GM19463 (cell line): ENCODE data around the gene MUC6.
"Not testable (repeated sequence)": the region's sequence is repeated elsewhere in the genome, so short reads cannot be mapped to it uniquely, and the experiment has no call there.

Source experiments
- ATAC-seq: cut with Tn5 transposase; IDR thresholded peaks from one replicate; pipeline ENCODE4 v1.9.1; 2021; ENCODE audit warnings: mild to moderate bottlenecking, moderate library complexity; ENCODE audit not compliant: unreplicated experiment

The MUC6 gene

DNA sequence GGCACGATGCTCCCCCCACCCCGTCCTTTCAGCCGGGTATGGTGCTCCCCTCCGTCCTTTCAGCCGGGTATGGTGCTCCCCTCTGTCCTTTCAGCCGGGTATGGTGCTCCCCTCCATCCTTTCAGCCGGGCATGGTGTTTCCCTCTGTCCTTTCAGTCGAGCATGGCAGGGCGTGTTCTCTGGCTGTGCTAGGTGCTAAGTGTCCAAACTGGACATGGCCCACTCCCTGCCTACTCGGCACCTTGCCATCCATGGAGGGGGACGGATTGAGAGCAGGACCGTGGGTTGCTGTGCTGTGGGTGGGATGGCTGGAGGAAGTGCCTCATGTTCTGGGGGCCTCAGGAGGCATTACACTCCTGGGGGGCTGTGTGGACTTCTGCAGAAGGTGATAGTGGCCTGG, 45.5 kb downstream of the MUC6 start:
- no peak for ATAC-seq

DNA sequence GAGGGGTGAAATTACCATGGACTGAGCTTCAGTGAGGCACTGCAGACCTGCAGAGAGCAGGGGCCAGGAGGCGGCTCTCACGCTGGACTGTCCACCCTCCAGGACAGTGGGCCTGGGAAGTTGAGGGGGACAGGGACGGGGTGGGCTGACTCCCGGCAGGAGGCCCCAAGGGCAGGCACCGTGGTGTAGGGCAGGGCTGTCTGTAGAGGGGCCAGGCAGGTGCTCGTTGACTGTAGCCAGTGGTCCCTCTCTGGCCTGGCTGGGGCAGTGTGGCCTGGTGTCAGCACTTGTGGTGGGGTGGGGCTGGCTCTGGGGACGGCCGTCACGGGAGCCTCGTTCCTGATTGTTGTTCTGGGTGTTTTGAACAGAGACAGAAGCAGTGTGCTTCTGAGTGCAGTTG, 46.4 kb downstream of the MUC6 start:
- ATAC-seq = no peak

DNA sequence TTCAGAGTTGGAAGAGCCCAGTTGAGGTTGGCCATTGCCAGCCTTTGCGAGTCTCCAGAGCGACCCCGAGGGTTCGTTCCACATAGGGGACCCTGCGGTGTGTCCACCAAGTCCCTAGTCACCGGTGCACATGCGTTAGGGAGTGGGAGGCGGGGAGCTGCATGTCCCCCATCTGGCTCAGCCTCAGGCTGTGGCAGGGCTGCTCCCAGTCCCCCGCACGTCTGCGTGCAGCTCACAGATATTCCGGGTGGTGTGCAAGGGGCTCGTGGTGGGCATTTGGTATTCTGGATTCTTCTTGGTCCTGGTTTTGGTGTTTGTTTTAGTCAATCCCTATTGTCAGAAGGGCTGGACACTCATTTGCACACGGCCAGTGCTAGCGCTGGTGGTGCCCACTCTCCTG, 48.8 kb downstream of the MUC6 start:
- no peak for ATAC-seq

DNA sequence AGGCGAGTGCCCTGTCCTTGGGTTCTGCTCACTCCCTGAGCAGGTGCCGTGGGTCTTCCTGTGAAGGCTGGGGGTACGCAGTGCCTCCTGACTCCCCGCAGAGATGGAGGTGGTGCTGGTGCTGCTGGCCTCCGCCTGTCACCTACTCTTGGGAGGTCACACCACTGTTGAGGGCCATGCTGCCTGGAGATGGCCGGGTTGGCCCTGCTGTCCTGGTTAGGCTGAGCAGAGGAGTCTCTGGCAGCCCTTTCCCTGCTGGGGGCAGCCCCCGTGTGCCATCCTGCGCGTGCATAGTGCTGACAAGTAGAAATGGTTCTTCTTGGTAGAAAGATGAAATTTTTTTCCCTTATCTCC, 49.6 kb downstream of the MUC6 start:
- ATAC-seq = no peak

DNA sequence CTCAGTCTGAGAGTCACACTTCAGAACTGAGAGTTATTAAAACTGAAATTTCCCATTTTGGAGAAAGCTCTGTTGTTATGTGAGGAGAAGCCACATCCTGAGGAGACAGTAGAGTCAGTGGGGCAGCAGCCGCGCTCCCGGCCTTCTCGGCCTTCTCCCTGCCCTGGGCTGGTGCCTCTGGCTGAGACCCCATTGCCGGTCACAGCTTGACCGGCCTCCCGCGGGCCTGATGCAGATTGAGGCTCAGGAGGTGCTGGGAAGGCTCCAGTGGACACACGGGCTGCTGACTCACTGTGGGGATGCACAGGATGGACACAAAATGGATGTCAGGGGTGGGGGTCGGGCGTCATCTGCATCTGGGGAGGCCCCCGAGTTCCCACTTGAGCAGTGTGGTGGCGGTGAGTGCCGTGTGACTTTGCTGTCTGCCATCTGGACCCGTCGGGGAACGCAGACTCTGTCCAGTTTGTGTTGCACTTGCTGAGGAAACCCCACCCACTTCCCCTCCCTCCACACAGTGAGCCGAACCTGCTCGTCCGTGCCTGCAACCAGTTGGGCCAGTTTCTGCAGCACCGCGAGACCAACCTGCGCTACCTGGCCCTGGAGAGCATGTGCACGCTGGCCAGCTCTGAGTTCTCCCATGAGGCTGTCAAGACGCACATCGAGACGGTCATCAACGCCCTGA, 50.1 kb downstream of the MUC6 start:
- ATAC-seq = no peak

DNA sequence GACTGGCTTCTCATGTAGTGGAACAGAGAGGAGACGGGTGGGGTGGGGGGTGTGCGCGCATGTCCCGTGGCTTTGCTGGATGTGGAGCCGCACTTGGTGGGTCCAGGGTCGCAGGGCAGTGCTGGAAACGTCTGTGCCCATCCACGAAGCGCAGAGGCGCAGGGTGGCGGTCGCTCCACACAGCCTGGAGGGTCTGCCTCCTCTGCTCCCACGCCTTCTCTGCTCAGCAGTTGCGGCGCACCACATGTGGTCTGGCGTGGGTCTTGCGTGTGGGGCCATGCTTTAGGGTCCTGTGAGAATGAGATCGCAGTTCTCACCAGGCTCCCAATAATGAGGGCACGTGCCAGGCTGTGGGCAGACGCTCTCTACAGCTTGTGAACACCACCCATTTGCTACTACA, 50.7 kb downstream of the MUC6 start:
- no peak for ATAC-seq

DNA sequence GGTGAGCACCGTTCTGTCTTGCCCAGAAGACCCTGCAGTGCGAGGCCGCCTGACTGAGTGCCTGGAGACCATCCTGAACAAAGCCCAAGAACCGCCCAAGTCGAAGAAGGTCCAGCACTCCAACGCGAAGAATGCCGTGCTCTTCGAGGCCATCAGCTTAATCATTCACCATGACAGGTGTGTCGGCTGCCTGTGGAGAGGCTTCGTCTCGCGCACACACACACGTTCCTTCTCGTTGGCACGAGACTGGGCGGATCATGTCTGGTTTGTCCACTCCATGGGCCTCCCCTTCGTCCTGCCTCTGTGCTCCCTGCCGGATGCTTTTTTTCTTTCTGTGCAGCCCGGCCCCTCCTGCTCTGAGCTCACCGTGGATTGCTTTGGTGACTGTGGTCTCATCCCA, 51.1 kb downstream of the MUC6 start:
- no peak for ATAC-seq

DNA sequence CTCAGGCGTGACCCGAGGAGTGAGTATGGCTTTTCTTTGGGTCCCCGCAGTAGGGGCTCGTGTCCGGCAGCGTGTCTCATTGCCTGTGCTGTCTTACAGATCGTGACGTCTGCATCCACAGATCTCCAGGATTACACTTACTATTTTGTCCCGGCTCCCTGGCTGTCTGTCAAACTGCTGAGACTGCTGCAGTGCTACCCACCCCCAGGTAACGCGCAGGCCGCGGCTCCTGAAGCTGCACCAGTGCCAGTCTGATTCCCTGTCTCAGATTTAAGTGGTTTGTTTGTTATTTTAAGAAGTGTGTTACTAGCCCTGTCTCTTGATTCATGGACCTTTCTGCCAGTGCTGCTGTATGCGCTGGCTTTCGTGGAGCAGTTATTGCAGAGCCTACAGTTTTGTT, 52.0 kb downstream of the MUC6 start:
- ATAC-seq = no peak

DNA sequence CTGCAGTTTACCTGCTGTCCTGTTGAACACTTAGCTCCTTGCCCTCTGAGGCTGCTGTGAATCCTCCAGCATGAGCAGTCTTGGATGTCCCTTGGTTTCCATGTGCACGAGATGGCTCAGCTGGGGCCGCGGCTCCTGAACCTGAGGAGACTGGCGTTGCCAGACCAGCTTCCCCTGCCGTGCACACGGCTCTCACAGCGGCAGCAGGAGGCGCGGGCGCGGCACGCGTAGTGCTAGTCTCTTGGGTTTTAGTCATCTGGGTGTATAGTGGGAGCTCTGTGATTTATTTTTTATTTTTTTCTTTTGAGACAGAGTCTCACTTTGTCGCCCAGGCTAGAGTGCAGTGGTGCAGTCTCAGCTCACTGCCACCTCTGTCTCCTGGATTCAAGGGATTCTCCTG, 54.8 kb downstream of the MUC6 start:
- no peak for ATAC-seq

DNA sequence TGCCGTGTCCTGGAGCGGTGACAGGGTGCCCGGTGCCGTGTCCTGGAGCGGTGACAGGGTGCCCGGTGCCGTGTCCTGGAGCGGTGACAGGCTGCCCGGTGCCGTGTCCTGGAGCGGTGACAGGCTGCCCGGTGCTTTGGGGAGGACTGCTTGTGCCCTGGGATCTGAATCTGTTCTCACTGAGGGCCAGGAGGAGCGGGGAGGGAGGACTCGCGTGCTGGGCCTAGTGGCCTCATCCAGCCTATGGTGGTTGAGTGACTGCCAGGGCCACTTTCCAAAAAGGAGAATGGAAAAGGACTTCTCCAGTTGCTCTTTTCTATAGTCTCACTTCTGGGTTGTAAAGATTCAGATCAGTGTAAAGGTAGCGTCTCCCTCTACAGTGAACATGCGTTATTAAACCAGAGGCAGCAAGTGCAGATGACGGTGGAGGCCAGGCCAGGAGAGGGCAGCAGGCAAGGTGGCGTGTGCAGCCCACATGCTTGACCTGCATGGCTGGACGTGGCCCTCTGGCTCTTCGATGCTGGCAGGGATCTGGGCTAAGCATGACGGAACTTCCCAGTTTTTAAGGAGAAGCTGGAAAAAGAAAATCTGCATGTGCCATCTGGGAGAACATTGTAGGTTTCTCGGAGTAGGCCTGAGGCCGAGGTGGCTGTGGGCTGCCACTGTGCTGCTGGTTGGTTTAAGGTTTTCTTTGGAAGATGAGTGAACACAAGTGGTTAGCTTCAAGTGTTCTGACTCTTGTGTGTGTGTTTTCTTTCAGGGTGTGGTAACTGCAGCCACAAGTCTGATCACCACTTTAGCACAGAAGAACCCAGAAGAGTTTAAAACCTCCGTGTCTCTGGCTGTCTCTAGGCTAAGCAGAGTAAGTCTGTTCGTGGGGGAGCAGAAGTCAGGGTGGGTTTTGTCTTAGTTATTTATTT, 55.8 kb downstream of the MUC6 start:
- no peak for ATAC-seq

DNA sequence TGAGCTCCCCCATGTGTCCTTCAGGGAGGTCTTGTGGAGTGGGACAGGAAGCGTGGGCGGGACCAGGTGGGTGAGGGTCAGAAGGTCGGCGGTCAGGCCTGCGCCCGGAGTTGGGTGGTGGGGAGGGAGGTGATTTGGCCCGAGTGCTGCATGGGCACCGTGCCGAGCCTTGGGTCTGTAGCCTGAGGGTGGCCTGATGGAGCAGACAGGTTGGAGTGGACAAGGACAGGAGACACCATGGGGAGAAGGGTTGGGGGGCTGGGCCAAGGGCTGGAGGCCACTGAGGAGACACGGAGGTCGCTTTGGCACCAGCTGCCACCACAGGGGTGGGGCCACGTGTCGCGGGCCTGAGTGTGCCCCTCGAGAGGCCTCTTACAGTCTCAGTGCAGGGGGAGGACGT, 57.7 kb downstream of the MUC6 start:
- ATAC-seq = no peak

DNA sequence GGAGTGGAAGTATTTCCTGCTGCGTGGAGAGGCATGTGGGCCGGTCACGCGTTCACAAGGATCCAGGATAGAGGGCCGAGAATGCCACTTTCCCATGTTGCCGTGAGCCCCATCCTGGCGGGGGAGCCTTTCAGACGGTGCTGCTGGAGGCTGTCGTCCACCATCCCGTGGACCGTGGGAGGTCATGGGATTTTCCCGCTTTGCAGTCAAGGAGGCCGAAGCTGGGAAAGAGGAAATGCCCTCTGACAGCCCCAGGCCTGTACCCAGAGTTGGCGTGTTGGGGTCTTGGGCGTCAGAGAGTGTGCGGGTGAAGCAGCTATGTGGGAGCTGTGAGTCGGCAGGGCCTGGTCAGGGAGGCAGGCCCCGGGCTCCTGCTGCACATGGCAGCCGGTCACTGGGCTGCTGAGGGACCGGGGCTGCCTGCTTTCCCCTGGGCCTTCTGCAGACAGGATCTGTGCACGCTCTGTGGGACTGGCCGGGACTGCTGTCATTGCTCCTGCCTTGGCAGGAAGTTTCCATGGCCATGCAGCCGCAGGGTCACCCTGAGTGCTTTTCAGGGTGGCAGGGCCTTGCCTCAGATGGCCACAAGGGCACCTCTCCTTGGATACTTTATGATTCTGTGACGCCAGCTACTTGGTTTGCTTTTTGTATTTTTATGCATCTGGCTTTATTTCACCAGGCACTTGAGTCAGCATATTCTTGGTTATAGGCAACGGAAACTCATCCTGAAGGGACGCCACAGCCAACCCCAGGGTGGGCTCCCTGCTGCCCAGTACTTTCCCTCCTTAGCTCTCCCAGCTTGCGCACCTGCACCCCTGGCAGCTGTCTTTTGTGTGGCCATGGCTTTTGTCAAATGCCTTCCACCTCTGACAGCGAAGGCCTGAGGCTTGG, 58.4 kb downstream of the MUC6 start:
- ATAC-seq = no peak

DNA sequence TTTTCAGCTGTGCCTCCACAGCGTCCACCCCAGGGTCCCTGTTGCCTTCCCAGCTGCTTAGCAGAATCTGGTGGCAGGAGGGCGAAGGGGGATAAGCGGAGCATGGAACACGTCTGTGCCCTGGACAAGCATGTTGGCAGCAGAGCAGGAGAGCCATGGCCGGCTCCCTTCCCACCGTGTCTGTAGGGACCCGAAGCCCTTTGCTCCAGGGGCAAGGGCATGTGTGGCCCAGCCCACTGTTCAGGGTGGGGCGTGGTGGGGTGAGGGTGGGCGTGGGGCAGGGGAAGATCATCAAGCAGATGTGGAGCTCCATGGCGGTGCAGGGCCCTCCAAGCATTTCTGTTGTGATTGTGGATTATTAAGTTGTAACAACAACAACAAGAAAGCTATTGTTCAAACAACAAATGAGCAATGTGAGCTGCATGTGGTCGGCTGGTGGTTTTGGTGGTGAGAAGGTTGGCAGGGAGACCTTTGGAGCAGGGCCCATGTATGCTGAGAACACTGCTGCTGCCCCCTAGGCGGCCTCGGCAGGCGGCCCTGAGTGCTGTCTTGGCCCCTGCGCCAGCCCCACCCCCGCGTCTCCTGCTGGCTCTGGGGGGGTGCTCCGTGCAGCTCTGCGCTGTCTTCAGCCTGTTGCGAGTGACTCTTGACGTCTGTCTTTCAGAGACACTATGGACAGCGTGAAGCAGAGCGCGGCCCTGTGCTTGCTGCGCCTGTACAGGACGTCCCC, 59.9 kb downstream of the MUC6 start:
- no peak for ATAC-seq

DNA sequence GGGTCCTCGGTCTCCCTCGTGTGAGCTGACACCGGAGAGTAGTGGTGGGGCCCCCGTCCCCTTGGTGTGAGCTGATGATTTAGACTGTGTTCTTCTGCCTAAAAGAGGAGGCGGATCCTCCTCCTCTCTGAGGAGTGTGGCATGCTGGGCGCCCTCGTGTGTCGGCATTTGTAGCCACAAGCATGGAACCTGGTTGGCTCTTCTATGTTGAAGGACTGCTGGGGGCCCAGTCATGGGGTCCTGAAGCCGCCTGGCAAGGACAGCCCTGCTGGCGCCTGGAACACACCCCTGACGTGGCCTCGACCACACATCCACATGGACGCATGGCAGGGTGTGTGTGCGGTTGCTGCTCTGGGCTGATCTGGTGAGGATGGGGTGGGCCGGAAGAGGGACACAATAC, 60.7 kb downstream of the MUC6 start:
- ATAC-seq = no peak

DNA sequence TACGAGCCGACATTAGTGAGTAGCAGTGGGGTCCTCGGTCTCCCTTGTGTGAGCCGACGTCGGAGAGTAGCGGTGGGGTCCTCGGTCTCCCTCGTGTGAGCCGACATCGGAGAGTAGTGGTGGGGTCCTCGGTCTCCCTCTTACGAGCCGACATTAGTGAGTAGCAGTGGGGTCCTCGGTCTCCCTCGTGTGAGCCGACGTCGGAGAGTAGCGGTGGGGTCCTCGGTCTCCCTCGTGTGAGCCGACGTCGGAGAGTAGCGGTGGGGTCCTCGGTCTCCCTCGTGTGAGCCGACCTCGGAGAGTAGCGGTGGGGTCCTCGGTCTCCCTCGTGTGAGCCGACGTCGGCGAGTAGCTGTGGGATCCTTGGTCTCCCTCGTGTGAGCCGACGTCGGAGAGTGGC, 61.1 kb downstream of the MUC6 start:
- not testable (repeated sequence) for ATAC-seq

DNA sequence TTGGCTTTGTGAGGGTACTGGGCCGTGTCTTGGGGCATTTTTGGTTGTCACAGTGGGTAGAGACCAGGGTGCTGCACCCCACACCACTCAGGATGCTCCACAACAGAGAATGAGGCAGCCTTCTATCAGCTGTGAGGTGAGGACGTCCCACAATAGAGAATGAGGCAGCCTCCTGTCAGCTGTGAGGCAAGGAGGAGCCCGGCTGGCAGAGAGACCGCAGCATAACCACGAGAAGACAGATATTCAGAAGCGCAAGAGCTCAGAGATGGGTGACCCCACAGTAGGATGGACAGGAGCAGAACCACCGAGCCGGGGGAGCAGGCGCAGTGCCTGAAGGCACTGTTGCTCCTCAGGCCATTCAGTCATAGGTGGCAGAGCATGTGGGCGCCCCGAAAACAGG, 63.3 kb downstream of the MUC6 start:
- no peak for ATAC-seq

DNA sequence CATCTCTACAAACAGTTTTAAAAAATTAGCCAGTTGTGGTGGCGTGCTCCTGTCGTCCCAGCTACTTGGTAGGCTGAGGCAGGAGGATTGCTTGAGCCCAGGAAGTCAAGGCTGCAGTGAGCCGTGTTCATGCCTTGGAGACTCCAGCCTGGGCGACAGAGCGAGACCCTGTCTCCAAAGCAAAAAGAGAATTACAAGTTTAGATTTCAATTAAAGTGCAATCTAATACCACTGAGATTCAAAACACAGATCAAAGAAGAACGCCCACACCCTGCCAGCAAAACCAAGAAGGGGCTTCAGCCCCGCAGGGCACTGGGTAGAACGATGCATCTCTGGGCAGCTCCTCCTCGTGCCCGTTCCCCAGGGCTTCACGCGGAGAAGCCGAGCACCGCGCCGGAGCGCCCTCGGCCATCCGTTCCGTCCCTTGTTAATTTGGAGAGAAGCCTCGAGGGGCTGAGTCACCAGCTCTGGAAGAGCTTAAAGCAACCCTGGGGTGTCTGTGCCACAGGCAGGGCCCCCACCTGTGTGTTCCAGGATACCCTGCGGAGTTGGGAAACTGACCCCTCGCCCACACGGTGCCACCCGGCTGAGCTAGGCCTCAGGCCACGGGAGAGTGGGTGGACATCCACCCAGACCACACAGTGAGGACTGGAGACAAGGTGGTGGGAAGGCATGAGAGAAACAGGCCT, 63.9 kb downstream of the MUC6 start:
- ATAC-seq = no peak

DNA sequence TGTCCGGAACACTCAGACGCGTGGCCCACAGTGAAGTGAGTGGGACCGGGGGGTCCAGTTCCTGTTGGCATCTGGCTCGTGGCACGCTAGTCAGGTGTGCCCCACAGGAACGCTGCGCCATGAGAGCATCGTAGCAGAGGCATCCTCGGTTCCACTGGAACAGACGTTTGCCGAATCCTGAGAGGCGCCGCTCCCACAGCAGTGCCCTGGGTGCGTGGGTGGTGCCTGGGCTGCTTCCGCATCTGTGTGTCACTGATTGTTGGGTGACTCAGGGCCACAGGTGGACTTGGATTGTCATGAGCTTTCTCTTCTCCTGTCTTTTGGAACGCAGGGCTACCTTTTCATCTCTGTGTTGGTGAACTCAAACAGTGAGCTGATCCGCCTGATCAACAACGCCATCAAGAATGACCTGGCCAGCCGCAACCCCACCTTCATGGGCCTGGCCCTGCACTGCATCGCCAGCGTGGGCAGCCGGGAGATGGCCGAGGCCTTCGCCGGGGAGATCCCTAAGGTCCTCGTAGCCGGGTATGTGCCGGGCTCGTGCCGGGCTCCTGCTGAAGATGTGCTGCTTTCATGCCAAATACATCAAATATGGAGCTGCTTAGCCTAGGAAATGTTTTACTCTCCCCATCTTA, 64.7 kb downstream of the MUC6 start:
- ATAC-seq = no peak

DNA sequence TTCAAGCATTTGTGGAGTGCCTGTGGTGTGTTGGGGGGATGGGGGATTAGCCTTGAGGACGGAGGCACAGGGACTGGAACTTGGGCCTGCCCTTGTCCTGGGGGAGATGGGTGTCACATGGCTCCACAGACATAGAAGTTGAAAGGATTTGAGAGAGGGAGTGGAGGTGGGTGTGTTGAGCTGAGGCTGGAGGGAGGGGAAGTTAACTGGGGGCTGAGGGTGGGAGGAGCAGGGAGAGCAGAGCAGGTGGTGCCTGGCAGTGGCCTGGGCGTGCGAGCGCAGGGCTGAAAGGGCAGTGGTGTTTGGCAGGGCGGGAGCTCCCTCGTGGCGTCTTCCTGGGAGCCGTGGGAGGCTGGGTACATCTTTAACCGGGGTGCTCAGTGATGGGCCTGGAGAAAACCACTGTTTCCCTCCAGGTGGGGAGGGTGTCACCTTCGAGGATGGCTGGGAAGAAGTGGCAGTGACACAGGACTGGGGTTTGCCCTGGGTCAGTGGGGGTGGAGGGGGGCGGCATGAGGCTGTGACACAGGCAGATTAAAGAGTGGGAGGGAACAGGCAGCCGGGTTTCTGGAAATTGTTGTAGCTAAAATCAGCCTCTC, 65.3 kb downstream of the MUC6 start:
- no peak for ATAC-seq
